PC-9 (cell line): ENCODE data around the gene CEL. TPM values are rescaled to one million over a fixed set of nuclear protein-coding genes. Genes with fewer than 3 reads are reported as not detected.

Experiments
- BruUV-seq: library from RNA; stranded (reverse); fragments of 400-500 nt; replicated peaks from 2 replicates; lab custom pipeline; 2021; lab: Mats Ljungman, UMichigan
- CTCF ChIA-PET: fragments of 300-600 bp; sonication (Branson Sonifier 250); formaldehyde crosslinking; loops from one replicate; lab custom pipeline; 2022; ENCODE audit warnings: antibody characterized with exemption; lab: Charles Lee
- POLR2A ChIA-PET: fragments of 300-600 bp; sonication (Branson Sonifier 250); formaldehyde crosslinking; loops from one replicate; lab custom pipeline; 2022; ENCODE audit warnings: antibody characterized with exemption; ENCODE audit not compliant: unreplicated experiment; lab: Charles Lee
- DNase-seq, 2 experiments: peaks; one replicate each; pipeline versions ENCODE4 v3.0.0 to v3.0.0-alpha.2; 2015 to 2022; ENCODE audit warnings: mixed read lengths in 1 of 2
- H2AFZ ChIP-seq: fragments of 200-600 bp; sonication (generic); 2 replicates; pipeline ENCODE4 v1.8.1; 2017; ENCODE audit warnings: antibody characterized with exemption
- H3F3A ChIP-seq: fragments of 200-600 bp; sonication (generic); 2 replicates; pipeline ENCODE4 v1.8.1; 2017; ENCODE audit warnings: antibody characterized with exemption, mild to moderate bottlenecking, low read depth; ENCODE audit not compliant: insufficient read depth
- H3K27ac ChIP-seq: fragments of 200-600 bp; sonication (generic); 2 replicates; pipeline ENCODE4 v1.6.1; 2016; ENCODE audit warnings: mixed run types
- H3K27me3 ChIP-seq: fragments of 200-600 bp; sonication (generic); 2 replicates; pipeline ENCODE4 v1.6.1; 2016; ENCODE audit warnings: low read depth, mixed run types; ENCODE audit not compliant: insufficient read depth
- H3K36me3 ChIP-seq: fragments of 200-600 bp; sonication (generic); 2 replicates; pipeline ENCODE4 v1.6.1; 2016; ENCODE audit warnings: low read depth, mixed run types
- H3K4me1 ChIP-seq: fragments of 200-600 bp; sonication (generic); replicated peaks from 2 replicates; pipeline ENCODE4 v1.6.1; 2016; ENCODE audit warnings: mixed run types; ENCODE audit not compliant: insufficient read depth
- H3K4me2 ChIP-seq: fragments of 200-600 bp; sonication (generic); 2 replicates; pipeline ENCODE4 v1.6.1; 2017; ENCODE audit warnings: mixed run types
- H3K4me3 ChIP-seq: fragments of 200-600 bp; sonication (generic); 2 replicates; pipeline ENCODE4 v1.6.1; 2016; ENCODE audit warnings: mixed run types
- H3K79me2 ChIP-seq: fragments of 200-600 bp; sonication (generic); 2 replicates; pipeline ENCODE4 v1.6.1; 2017; ENCODE audit warnings: low read depth, mixed run types
- H3K9me2 ChIP-seq: fragments of 200-600 bp; sonication (generic); 2 replicates; pipeline ENCODE4 v1.8.1; 2017; ENCODE audit warnings: mild to moderate bottlenecking; ENCODE audit not compliant: insufficient read depth
- H3K9me3 ChIP-seq: fragments of 200-600 bp; sonication (generic); 2 replicates; pipeline ENCODE4 v1.8.1; 2016; ENCODE audit warnings: low read depth; ENCODE audit not compliant: insufficient read depth
- H4K20me1 ChIP-seq: fragments of 200-600 bp; sonication (generic); 2 replicates; pipeline ENCODE4 v1.8.1; 2017; ENCODE audit not compliant: insufficient read depth
- EZH2 ChIP-seq: fragments of 200-600 bp; sonication (generic); IDR thresholded peaks from 2 replicates; pipeline ENCODE4 v1.8.0; 2017; ENCODE audit warnings: antibody characterized with exemption, low read depth
- intact Hi-C: fragments of 100-400 bp; cut with micrococcal nuclease; formaldehyde crosslinking; loops from one replicate; pipeline ENCODE4 v1.10.0; 2022; ENCODE audit not compliant: unreplicated experiment
- total RNA-seq: library from RNA; stranded (reverse); gene quantifications from 2 replicates; pipeline ENCODE4 v1.2.3, GENCODE V29; 2021
- TF ChIP-seq, protein P1 (sequence below): fragments of 200-600 bp; sonication (generic); conservative IDR thresholded peaks from 2 replicates; pipeline ENCODE4 v1.6.1; 2017; ENCODE audit warnings: mixed run types, antibody characterized with exemption, mild to moderate bottlenecking, moderate library complexity

CEL gene
- total RNA-seq, 1 experiment from 2014 or later: 2.7 TPM

DNA sequence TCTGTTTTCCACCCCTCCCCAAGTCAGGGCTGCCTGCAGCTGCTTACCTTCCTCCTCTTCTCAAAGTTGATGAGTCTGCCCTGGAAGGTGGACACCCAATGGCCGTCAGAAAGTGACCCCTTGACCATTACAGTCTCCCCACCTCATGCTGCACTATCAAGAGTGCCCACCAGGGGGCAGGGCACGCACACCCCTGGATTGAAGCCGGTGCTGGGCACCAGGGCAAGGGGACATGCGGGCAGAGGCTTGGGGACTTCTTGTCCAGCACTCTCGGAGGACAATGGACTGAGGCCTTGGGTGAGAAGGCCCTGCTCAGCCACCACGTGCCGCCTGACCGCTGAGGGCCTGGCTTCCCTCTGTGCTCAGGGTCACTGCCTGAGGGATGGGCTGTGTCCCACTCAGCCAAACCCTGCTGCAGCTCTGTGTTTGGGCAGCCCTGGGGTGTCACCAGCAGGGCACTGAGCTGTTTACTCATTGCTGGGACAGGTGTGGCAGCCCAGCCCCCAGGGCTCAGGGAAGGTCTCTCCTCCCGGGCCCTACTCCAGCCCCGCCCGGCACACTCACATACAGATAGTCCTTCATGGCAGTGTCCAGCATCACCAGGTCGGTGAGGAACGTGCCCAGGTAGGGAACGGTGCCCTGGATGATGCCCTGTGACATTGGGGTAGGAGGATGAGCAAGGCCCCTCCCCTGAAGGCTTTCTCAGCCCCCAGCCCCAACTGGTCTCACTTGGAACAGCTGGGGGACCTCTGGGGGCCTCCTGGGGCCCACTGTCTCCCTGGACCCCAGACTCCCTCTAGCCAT is 41.6 kb downstream of the CEL start:
- peak; percentile 72 to 87 for DNase-seq
- ChIA-PET POLR2A (interaction anchor here (0.5 to 0.7 kb wide), 3 partner anchors 24 to 1252 kb away, joined by 3 to 4 read pairs (median 4); no protein-coding TSS in a partner anchor), CTCF (interaction anchor here (0.6 to 3.2 kb wide), 5 partner anchors 8 to 231 kb away, joined by 3 to 36 read pairs (median 6); no protein-coding TSS in a partner anchor)
- Histone ChIP-seq H3K79me2 (no peaks in the 10 kb centered on the region), H3K4me2 (peak overlapping the region; percentile 20; the same call in 1 of the 2 replicates), H3K9me2 (no peaks in the 10 kb centered on the region), H3K27ac (no peak overlapping the region), H3K36me3 (peaks cover 10% of the 10 kb centered on the region), H2AFZ (no peak overlapping the region), H3K4me3 (no peak overlapping the region), H4K20me1 (no peaks in the 10 kb centered on the region), H3F3A (no peaks in the 10 kb centered on the region), H3K27me3 (no peaks in the 10 kb centered on the region), H3K9me3 (no peaks in the 10 kb centered on the region), H3K4me1 (peaks cover 12% of the 10 kb centered on the region)
- BruUV-seq: no TSS peak
- TF ChIP-seq, protein P1, sequence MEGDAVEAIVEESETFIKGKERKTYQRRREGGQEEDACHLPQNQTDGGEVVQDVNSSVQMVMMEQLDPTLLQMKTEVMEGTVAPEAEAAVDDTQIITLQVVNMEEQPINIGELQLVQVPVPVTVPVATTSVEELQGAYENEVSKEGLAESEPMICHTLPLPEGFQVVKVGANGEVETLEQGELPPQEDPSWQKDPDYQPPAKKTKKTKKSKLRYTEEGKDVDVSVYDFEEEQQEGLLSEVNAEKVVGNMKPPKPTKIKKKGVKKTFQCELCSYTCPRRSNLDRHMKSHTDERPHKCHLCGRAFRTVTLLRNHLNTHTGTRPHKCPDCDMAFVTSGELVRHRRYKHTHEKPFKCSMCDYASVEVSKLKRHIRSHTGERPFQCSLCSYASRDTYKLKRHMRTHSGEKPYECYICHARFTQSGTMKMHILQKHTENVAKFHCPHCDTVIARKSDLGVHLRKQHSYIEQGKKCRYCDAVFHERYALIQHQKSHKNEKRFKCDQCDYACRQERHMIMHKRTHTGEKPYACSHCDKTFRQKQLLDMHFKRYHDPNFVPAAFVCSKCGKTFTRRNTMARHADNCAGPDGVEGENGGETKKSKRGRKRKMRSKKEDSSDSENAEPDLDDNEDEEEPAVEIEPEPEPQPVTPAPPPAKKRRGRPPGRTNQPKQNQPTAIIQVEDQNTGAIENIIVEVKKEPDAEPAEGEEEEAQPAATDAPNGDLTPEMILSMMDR: peak; percentile 99
- TF ChIP-seq EZH2: no peak
- intact Hi-C loops: loop anchor here (1.0 to 5.0 kb wide), 7 partner anchors 11 to 383 kb away; partner anchors contain the start of genes GTF3C5 and RALGDS

DNA sequence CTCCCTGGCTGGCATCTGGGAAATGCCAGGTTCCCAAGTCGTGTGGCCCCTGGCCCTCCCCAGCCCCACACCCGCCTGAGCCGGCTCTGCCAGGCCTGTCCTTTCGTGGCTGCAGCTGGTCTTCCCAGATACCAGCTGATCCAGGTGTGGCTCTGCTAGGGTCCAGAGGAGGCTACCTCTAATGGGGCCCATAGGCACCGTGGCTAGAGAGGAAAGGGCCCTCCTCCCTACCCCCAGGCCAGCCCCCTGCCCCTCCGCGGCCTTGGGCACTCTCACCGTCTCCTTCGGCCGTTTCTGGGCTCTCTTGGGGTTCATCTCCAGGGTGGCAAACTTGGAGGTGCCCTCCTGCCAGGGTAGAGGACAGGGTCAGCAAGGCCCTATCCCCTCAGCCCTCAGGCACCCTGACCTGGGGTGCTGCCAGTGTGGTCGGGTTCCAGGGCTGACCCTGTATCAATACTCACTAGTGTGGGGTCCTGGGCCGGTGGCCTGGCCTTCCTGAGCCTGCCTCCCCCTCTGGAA is 42.3 kb downstream of the CEL start:
- Histone ChIP-seq H3K4me2 (peak overlapping the region; percentile 20; the same call in 1 of the 2 replicates), H3K79me2 (no peaks in the 10 kb centered on the region), H3F3A (no peaks in the 10 kb centered on the region), H4K20me1 (no peaks in the 10 kb centered on the region), H3K4me1 (peaks cover 12% of the 10 kb centered on the region), H2AFZ (no peak overlapping the region), H3K36me3 (peaks cover 8% of the 10 kb centered on the region), H3K9me3 (no peaks in the 10 kb centered on the region), H3K27me3 (no peaks in the 10 kb centered on the region), H3K9me2 (no peaks in the 10 kb centered on the region), H3K4me3 (no peak overlapping the region), H3K27ac (no peak overlapping the region)
- intact Hi-C loops: loop anchor here (1.0 to 5.0 kb wide), 7 partner anchors 10 to 382 kb away; partner anchors contain the start of genes GTF3C5 and RALGDS
- ChIA-PET CTCF (interaction anchor here (1.0 to 3.2 kb wide), 2 partner anchors 40 to 45 kb away, joined by 4 to 36 read pairs; no protein-coding TSS in a partner anchor), POLR2A (no interaction called here)
- TF ChIP-seq, protein P1: no peak
- TF ChIP-seq EZH2: no peak
- DNase-seq: no peak
- no TSS peak for BruUV-seq

DNA sequence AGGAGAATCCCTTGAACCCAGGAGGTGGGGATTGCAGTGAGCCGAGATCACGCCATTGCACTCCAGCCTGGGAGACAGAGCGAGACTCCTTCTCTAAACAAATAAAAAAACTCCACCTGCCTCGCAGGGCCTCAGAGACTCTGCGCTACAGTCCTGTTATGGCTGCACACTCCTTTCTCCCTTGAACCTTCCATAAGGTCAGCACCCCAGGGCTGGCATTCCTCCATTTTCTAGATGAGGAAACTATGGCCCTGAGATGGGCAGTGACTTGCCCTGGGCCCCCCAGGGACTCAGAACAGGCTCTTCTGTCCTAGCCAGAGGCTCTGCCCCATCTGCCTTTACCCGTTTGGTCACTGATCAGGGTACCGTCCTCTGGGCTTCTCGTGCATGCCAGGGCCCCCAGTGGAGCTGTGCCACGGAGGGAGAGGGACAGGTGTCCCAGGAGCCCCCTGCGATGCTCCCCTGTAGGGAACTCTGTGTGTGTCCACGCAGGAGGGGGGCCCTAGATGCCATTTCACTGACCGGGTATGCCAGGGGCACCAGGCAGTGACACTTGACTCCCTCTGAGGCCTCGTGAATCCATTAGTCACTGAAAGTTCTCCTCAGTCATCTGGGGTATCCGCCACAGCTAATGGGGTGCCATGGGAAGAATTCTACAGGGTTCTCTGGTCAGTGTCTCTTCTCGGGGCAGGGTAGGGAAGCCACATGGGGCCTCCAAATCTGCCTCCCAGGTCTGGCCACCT is 43.1 kb downstream of the CEL start:
- H2AFZ ChIP-seq: no peak overlapping the region
- peaks cover 6% of the 10 kb centered on the region for H3K36me3 ChIP-seq
- H4K20me1 ChIP-seq: no peaks in the 10 kb centered on the region
- no peak overlapping the region for H3K4me3 ChIP-seq
- TF ChIP-seq, protein P1: no peak
- no peak for TF ChIP-seq EZH2
- no TSS peak for BruUV-seq
- DNase-seq: no peak
- H3K9me2 ChIP-seq: no peaks in the 10 kb centered on the region
- H3K4me1 ChIP-seq: peaks cover 12% of the 10 kb centered on the region
- ChIA-PET POLR2A (no interaction called here), CTCF (interaction anchor here (1.6 kb wide), 1 partner anchor 39 kb away, joined by 6 read pairs; no protein-coding TSS in a partner anchor)
- H3K9me3 ChIP-seq: no peaks in the 10 kb centered on the region
- intact Hi-C loops: loop anchor here (5.0 kb wide), 1 partner anchor 73 kb away; the partner anchor contains the start of gene GTF3C5
- H3K27me3 ChIP-seq: no peaks in the 10 kb centered on the region
- H3K79me2 ChIP-seq: no peaks in the 10 kb centered on the region
- H3K4me2 ChIP-seq: no peak overlapping the region
- H3F3A ChIP-seq: no peaks in the 10 kb centered on the region
- no peak overlapping the region for H3K27ac ChIP-seq
